Ovary (tissue), 3 donors: ENCODE measurements around the gene COL6A3.

Source experiments
- EP300 ChIP-seq: sonication (generic); formaldehyde crosslinking; IDR thresholded peaks from one replicate; pipeline ENCODE4 v1.6.1; 2017; ENCODE audit warnings: antibody characterized with exemption
- POLR2A ChIP-seq: fragments of 450-650 bp; IDR thresholded peaks from one replicate; pipeline ENCODE4 v1.6.1; 2017; ENCODE audit warnings: antibody characterized with exemption, mild to moderate bottlenecking, moderate library complexity
- TF ChIP-seq, protein P1 (sequence below), 3 donors: fragments of 450-650 bp in 2 of 3; fragments of 200-600 bp in 1 of 3; IDR thresholded peaks; one replicate each; pipeline versions ENCODE4 v1.5.1 to v1.8.0; 2016 to 2022; ENCODE audit warnings: antibody characterized with exemption in 3 of 3, mild to moderate bottlenecking in 1 of 3
- donor health status: DM: no; HTN: no; CAD: no.

GRCh38 chr2:237450108-237450507 is 36.1 kb upstream of the COL6A3 start:
- TF ChIP-seq POLR2A (no peak), EP300 (no peak)
- TF ChIP-seq, protein P1, sequence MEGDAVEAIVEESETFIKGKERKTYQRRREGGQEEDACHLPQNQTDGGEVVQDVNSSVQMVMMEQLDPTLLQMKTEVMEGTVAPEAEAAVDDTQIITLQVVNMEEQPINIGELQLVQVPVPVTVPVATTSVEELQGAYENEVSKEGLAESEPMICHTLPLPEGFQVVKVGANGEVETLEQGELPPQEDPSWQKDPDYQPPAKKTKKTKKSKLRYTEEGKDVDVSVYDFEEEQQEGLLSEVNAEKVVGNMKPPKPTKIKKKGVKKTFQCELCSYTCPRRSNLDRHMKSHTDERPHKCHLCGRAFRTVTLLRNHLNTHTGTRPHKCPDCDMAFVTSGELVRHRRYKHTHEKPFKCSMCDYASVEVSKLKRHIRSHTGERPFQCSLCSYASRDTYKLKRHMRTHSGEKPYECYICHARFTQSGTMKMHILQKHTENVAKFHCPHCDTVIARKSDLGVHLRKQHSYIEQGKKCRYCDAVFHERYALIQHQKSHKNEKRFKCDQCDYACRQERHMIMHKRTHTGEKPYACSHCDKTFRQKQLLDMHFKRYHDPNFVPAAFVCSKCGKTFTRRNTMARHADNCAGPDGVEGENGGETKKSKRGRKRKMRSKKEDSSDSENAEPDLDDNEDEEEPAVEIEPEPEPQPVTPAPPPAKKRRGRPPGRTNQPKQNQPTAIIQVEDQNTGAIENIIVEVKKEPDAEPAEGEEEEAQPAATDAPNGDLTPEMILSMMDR (IDR thresholded peaks at IDR 0.05), result no peak
